Esophagus squamous epithelium (tissue), 4 donors: ENCODE data around the gene ICE2.

Experiments used
- POLR2A ChIP-seq, 4 donors: fragments of 450-650 bp; IDR thresholded peaks; one replicate each; pipeline ENCODE4 v1.6.1; 2017; ENCODE audit warnings: antibody characterized with exemption in 4 of 4, mild to moderate bottlenecking in 4 of 4, moderate library complexity in 3 of 4
- TF ChIP-seq, protein P1 (sequence below), 6 experiments: fragments of 450-650 bp in 4 of 6; fragments of 200-600 bp in 2 of 6; sonication (generic) in 2 of 6; IDR thresholded peaks; one replicate each; pipeline ENCODE4 v1.5.1; 2016 to 2019; ENCODE audit warnings: antibody characterized with exemption in 6 of 6, mild to moderate bottlenecking in 4 of 6, moderate library complexity in 4 of 6

GRCh38 chr15:60400944-60401343, 78.0 kb downstream of the ICE2 start:
- TF ChIP-seq, protein P1, sequence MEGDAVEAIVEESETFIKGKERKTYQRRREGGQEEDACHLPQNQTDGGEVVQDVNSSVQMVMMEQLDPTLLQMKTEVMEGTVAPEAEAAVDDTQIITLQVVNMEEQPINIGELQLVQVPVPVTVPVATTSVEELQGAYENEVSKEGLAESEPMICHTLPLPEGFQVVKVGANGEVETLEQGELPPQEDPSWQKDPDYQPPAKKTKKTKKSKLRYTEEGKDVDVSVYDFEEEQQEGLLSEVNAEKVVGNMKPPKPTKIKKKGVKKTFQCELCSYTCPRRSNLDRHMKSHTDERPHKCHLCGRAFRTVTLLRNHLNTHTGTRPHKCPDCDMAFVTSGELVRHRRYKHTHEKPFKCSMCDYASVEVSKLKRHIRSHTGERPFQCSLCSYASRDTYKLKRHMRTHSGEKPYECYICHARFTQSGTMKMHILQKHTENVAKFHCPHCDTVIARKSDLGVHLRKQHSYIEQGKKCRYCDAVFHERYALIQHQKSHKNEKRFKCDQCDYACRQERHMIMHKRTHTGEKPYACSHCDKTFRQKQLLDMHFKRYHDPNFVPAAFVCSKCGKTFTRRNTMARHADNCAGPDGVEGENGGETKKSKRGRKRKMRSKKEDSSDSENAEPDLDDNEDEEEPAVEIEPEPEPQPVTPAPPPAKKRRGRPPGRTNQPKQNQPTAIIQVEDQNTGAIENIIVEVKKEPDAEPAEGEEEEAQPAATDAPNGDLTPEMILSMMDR (IDR thresholded peaks at IDR 0.05): no peak
- TF ChIP-seq POLR2A (IDR thresholded peaks at IDR 0.05): no peak
